ENCODE results near the gene MAML3.

DNA sequence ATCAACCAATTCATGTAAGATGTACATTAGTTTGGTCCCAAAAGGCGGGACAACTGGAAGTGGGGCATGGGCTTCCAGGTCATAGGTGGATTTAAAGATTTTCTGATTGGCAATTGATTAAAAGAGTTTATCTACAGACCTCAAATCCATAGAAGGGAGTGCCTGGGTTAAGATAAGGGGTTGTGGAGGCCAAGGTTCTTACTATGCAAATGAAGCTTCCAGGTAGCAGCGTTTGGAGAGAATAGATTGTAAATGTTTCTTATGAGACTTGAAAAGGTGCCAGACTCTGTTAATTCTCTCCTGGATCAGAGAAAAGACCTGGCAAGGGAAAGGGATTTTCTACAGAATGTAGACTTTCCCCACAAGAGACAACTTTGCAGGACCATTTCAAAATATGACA lies 485.9 kb downstream of the MAML3 start:
- no peak for TF ChIP-seq POLR2A (IDR thresholded peaks at IDR 0.05; ENCODE audit: low read depth, low read length)
- no peak for TF ChIP-seq TAF1 (IDR thresholded peaks at IDR 0.05; ENCODE audit: low read depth, low read length)
- TF ChIP-seq PAX5 (IDR thresholded peaks at IDR 0.05; ENCODE audit: insufficient read depth, low read length, severe bottlenecking): no peak
- TF ChIP-seq POLR2AphosphoS5 (IDR thresholded peaks at IDR 0.05; ENCODE audit: low read depth, low read length): no peak
- no peak for TF ChIP-seq SPI1 (IDR thresholded peaks at IDR 0.05; ENCODE audit: low read depth, low read length)
- TF ChIP-seq POU2F2 (IDR thresholded peaks at IDR 0.05; ENCODE audit: low read depth, low read length): no peak

Measured in GM12891 (cell line).